A549 (cell line): ENCODE results near the gene EPPIN. TPM values are rescaled to one million over a fixed set of nuclear protein-coding genes. Genes with fewer than 3 reads are reported as not detected.
"Not testable (repeated sequence)": the region's sequence is repeated elsewhere in the genome, so short reads cannot be mapped to it uniquely, and the experiment has no call there.

Experiments used
- ATAC-seq, 2 experiments: fragments of 200-7000 bp in 1 of 2; fragments of >200 bp in 1 of 2; cut with Nextera tagmentation in 1 of 2; cut with Tn5 transposase in 1 of 2; 3 replicates each; pipeline versions ENCODE4 v1.8.0 to v1.9.1; 2018 to 2020; ENCODE audit warnings: mild to moderate bottlenecking in 1 of 2, moderate library complexity in 1 of 2
- CTCF ChIA-PET: fragments of 300-600 bp; sonication (Branson Sonifier 250); formaldehyde crosslinking; extraction: SDS; loops from one replicate; lab custom pipeline; 2021; ENCODE audit warnings: antibody characterized with exemption, inconsistent platforms; lab: Yijun Ruan, JAX
- POLR2A ChIA-PET: fragments of 350-600 bp; formaldehyde crosslinking; extraction: SDS; loops from one replicate; lab custom pipeline; 2021; ENCODE audit warnings: antibody characterized with exemption, inconsistent platforms; lab: Yijun Ruan, JAX
- DNase-seq, 2 experiments: peaks; one replicate each; pipeline versions ENCODE4 v3.0.0 to v3.0.0-alpha.2; 2011 to 2016; ENCODE audit warnings: low read depth in 1 of 2, low spot score in 1 of 2
- FAIRE-seq: peaks from 2 replicates; lab custom pipeline; 2011; peaks lifted over from hg19 to GRCh38; lab: Jason Lieb, UNC
- H3K27ac ChIP-seq, 2 experiments: fragments of >200 bp; sonication (Bioruptor Twin); formaldehyde crosslinking; 3 replicates each; pipeline ENCODE4 v1.5.1; 2016 to 2017
- H3K4me1 ChIP-seq: fragments of >200 bp; sonication (Bioruptor Twin); formaldehyde crosslinking; 3 replicates; pipeline ENCODE4 v1.6.1; 2016
- H3K4me2 ChIP-seq: fragments of >200 bp; sonication (Bioruptor Twin); formaldehyde crosslinking; 3 replicates; pipeline ENCODE4 v1.6.1; 2016
- H3K4me3 ChIP-seq: fragments of >200 bp; sonication (Bioruptor Twin); formaldehyde crosslinking; 3 replicates; pipeline ENCODE4 v1.5.1; 2016
- H3K9me3 ChIP-seq: fragments of >200 bp; sonication (Bioruptor Twin); formaldehyde crosslinking; 3 replicates; pipeline ENCODE4 v1.6.1; 2016
- CBX2 ChIP-seq: fragments of 200-600 bp; sonication (generic); IDR thresholded peaks from 2 replicates; pipeline ENCODE4 v1.6.1; 2016; ENCODE audit warnings: low read depth, mild to moderate bottlenecking, borderline replicate concordance
- CBX8 ChIP-seq: fragments of 200-600 bp; sonication (generic); IDR thresholded peaks from 2 replicates; pipeline ENCODE4 v1.6.1; 2016
- CHD2 ChIP-seq: fragments of 150-350 bp; IDR thresholded peaks from 2 replicates; pipeline ENCODE4 v1.6.1; 2014; ENCODE audit warnings: low read length; ENCODE audit not compliant: partially characterized antibody
- EP300 ChIP-seq, 2 experiments: fragments of >200 bp; sonication (Bioruptor Twin); formaldehyde crosslinking; IDR thresholded peaks; 2 replicates in 1 of 2; 3 replicates in 1 of 2; pipeline ENCODE4 v1.6.1; 2016 to 2017
- HEYL ChIP-seq: fragments of 250-450 bp; sonication (Bioruptor Pico); IDR thresholded peaks from 2 replicates; pipeline ENCODE4 v1.8.0; 2021; ENCODE audit warnings: mild to moderate bottlenecking, moderate library complexity
- HOXB13 ChIP-seq: fragments of 250-450 bp; sonication (Bioruptor Pico); IDR thresholded peaks from 2 replicates; pipeline ENCODE4 v1.5.0; 2020; ENCODE audit warnings: low read depth, mild to moderate bottlenecking, moderate library complexity
- HOXB5 ChIP-seq: fragments of 250-450 bp; sonication (Bioruptor Pico); IDR thresholded peaks from 2 replicates; pipeline ENCODE4 v1.5.0; 2020; ENCODE audit warnings: mild to moderate bottlenecking, moderate library complexity
- JUN ChIP-seq, 2 experiments: fragments of >200 bp; sonication (Bioruptor Twin); formaldehyde crosslinking; IDR thresholded peaks; 2 replicates in 1 of 2; 3 replicates in 1 of 2; pipeline ENCODE4 v1.6.1; 2016 to 2017
- JUNB ChIP-seq: fragments of >200 bp; sonication (Bioruptor Twin); formaldehyde crosslinking; IDR thresholded peaks from 2 replicates; pipeline ENCODE4 v1.6.1; 2016
- KDM1A ChIP-seq: fragments of 200-600 bp; sonication (generic); IDR thresholded peaks from 2 replicates; pipeline ENCODE4 v1.6.1; 2016; ENCODE audit warnings: low read depth, mild to moderate bottlenecking
- MAFK ChIP-seq: fragments of 450-650 bp; IDR thresholded peaks from 2 replicates; pipeline ENCODE4 v1.6.1; 2014; ENCODE audit not compliant: partially characterized antibody
- PHF8 ChIP-seq: fragments of 200-600 bp; sonication (generic); IDR thresholded peaks from 2 replicates; pipeline ENCODE4 v1.6.1; 2016; ENCODE audit warnings: low read depth, mild to moderate bottlenecking, antibody characterized with exemption, moderate library complexity, borderline replicate concordance
- POLR2AphosphoS2 ChIP-seq: conservative IDR thresholded peaks from 2 replicates; pipeline ENCODE4 v1.6.1; 2012; ENCODE audit warnings: low read length, improper control_type of control experiment, inconsistent platforms
- RFX5 ChIP-seq: fragments of 450-650 bp; IDR thresholded peaks from 2 replicates; pipeline ENCODE4 v1.7.1; 2014; ENCODE audit warnings: antibody characterized with exemption, mild to moderate bottlenecking, moderate library complexity
- SREBF2 ChIP-seq: fragments of 450-650 bp; IDR thresholded peaks from 2 replicates; pipeline ENCODE4 v1.6.1; 2014; ENCODE audit warnings: mild to moderate bottlenecking, moderate library complexity
- TP53 ChIP-seq: fragments of 250-450 bp; sonication (Bioruptor Pico); IDR thresholded peaks from 2 replicates; pipeline ENCODE4 v1.5.0; 2021; ENCODE audit warnings: mild to moderate bottlenecking, moderate library complexity
- ZC3H11A ChIP-seq: fragments of 450-650 bp; IDR thresholded peaks from 2 replicates; pipeline ENCODE4 v1.6.1; 2014; ENCODE audit warnings: antibody characterized with exemption, mild to moderate bottlenecking
- ZFP36 ChIP-seq: fragments of 450-650 bp; IDR thresholded peaks from 2 replicates; pipeline ENCODE4 v1.6.1; 2014; ENCODE audit warnings: borderline replicate concordance; ENCODE audit not compliant: partially characterized antibody
- ZSCAN20 ChIP-seq: fragments of 250-450 bp; sonication (Bioruptor Pico); IDR thresholded peaks from 2 replicates; pipeline ENCODE4 v1.8.0; 2022; ENCODE audit warnings: mild to moderate bottlenecking, moderate library complexity
- WGBS: methylation state at CpG from one replicate; pipeline ENCODE4 v1.1.6; 2017; ENCODE audit errors: missing lambda C conversion rate; 5-methylcytosine and 5-hydroxymethylcytosine counted together
- polyA plus RNA-seq, 4 experiments: library from polyadenylated mRNA; depleted of rRNA in 3 of 4; stranded (reverse); fragments of >200 nt; fragmentation: RNase III in 1 of 4; extraction: RNeasy Plus Mini Kit Qiagen cat#74134 plus additional on column Dnase treatment in 1 of 4; gene quantifications; 2 replicates in 3 of 4; 3 replicates in 1 of 4; pipeline ENCODE4 v1.2.3, GENCODE V29; 2011 to 2017
- TF ChIP-seq, protein P1 (sequence below): IDR thresholded peaks from 2 replicates; pipeline ENCODE4 v1.6.1; 2012; ENCODE audit warnings: low read depth, borderline replicate concordance
- TF ChIP-seq, protein P2 (sequence below): fragments of 150-350 bp; IDR thresholded peaks from 2 replicates; pipeline ENCODE4 v1.6.1; 2014; ENCODE audit warnings: low read depth, mild to moderate bottlenecking, low read length
- TF ChIP-seq, protein P3 (sequence below): fragments of 200-600 bp; sonication (generic); IDR thresholded peaks from 2 replicates; pipeline ENCODE4 v1.6.1; 2016; ENCODE audit warnings: antibody characterized with exemption, mild to moderate bottlenecking, moderate library complexity
- TF ChIP-seq, protein P4 (sequence below): fragments of 250-450 bp; sonication (Bioruptor Pico); IDR thresholded peaks from 2 replicates; pipeline ENCODE4 v1.5.0; 2020; ENCODE audit warnings: low read depth, mild to moderate bottlenecking, moderate library complexity
- TF ChIP-seq, protein P5 (sequence below): IDR thresholded peaks from 2 replicates; pipeline ENCODE4 v1.6.1; 2012

Gene EPPIN
- polyA plus RNA-seq, 2 of the 4 experiments (the other 2 are of a cell fraction): not detected

DNA sequence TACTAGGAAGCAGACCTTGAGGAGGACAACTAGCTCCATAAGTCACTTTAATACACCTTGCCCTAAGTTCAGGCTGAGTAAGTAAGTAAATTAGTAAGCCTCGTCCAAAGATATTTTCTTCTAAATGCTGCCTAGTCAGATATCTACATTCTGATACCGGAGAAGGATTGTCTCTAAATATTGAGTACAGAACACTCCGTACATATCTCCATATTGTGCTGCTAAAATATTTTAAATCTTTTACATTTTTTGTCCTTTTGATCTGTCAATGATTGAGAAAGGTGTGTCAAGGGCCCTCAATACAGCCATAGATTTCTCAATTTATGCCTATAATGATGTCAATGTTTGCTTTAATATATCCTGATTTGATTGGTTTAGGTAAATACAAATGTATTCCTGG is 28.7 kb upstream of the EPPIN start:
- no peaks in the 10 kb centered on the region for H3K4me1 ChIP-seq
- no peak for DNase-seq
- no peak overlapping the region for H3K27ac ChIP-seq
- CTCF ChIA-PET: no interaction called here
- no peaks in the 10 kb centered on the region for H3K9me3 ChIP-seq
- 28% methylated on average over 3 of the region's 3 CpGs for WGBS
- TF ChIP-seq CBX2: no peak
- no peak for TF ChIP-seq CHD2
- no peak for TF ChIP-seq JUN (IDR thresholded peaks at IDR 0.05)
- no peak for TF ChIP-seq ZC3H11A
- TF ChIP-seq, protein P1, sequence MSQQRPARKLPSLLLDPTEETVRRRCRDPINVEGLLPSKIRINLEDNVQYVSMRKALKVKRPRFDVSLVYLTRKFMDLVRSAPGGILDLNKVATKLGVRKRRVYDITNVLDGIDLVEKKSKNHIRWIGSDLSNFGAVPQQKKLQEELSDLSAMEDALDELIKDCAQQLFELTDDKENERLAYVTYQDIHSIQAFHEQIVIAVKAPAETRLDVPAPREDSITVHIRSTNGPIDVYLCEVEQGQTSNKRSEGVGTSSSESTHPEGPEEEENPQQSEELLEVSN: no peak
- TF ChIP-seq HOXB13: no peak
- TF ChIP-seq, protein P2, sequence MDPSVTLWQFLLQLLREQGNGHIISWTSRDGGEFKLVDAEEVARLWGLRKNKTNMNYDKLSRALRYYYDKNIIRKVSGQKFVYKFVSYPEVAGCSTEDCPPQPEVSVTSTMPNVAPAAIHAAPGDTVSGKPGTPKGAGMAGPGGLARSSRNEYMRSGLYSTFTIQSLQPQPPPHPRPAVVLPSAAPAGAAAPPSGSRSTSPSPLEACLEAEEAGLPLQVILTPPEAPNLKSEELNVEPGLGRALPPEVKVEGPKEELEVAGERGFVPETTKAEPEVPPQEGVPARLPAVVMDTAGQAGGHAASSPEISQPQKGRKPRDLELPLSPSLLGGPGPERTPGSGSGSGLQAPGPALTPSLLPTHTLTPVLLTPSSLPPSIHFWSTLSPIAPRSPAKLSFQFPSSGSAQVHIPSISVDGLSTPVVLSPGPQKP: no peak
- TF ChIP-seq ZSCAN20 (CRISPR knock-in tag): no peak
- no peak for TF ChIP-seq PHF8
- TF ChIP-seq ZFP36: no peak
- TF ChIP-seq HOXB5 (CRISPR knock-in tag): no peak
- TF ChIP-seq CBX8: no peak
- TF ChIP-seq MAFK: no peak
- TF ChIP-seq, all 56 proteins: peak for 0
- no peak overlapping the region for H3K4me3 ChIP-seq
- POLR2A ChIA-PET: no interaction called here
- ATAC-seq (no peak), FAIRE-seq (no peak)
- no peak overlapping the region for H3K4me2 ChIP-seq

DNA sequence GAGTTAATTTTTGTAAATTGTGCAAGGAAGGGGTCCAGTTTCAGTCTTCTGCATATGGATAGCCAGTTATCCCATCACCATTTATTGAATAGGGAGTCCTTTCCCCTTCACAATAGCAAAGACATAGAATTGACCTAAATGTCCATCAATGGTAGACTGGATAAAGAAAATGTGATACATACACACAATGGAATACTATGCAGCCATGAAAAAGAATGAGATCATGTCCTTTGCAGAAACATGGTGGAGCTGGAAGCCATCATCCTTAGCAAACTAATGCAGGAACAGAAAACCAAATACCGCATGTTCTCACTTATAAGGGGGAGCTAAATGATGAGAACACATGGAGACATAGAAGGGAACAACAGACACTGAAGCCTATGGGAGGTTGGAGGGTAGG is 22.4 kb upstream of the EPPIN start:
- FAIRE-seq, H3K4me3 ChIP-seq, POLR2A ChIA-PET, H3K4me2 ChIP-seq, DNase-seq, H3K27ac ChIP-seq, H3K4me1 ChIP-seq, H3K9me3 ChIP-seq, ATAC-seq: not testable (repeated sequence)
- WGBS: 3% methylated on average over 1 of the region's 1 CpG
- CTCF ChIA-PET: interaction anchor here (2.6 kb wide), 1 partner anchor 201 kb away, joined by 11 read pairs; no protein-coding TSS in a partner anchor

DNA sequence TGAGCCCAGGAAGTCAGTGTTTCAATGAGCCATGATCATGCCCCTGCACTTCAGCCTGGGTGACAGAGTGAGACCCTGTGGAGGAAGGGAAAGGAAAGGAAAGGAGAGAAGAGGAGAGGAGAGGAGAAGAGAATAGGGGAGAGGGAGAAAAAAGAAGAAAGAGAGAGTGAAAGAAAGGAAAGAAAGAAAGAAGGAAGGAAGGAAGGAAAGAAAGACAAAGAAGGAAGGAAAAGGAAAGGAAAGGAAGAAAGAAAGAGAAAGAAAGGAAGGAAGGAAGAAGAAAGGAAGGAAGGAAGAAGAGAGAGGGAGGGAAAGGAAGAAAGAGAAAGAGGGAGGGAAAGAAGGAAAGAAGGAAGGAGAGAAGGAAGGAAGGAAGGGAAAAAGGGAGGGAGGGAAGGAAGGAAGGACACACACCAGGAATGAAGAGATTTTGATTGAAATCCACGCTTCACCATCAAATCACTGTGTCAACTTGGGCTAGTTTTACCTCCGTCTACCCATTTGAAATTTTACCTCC is 17.6 kb upstream of the EPPIN start:
- Histone ChIP-seq H3K4me2 (no peak overlapping the region), H3K4me3 (no peak overlapping the region), H3K27ac (no peak overlapping the region), H3K9me3 (no peaks in the 10 kb centered on the region), H3K4me1 (no peaks in the 10 kb centered on the region)
- ChIA-PET CTCF (no interaction called here), POLR2A (no interaction called here)
- FAIRE-seq (no peak), DNase-seq (no peak), ATAC-seq (no peak)
- WGBS: 8% methylated on average over 2 of the region's 2 CpGs
- no peak for TF ChIP-seq HOXB13
- TF ChIP-seq TP53 (CRISPR knock-in tag): no peak
- no peak for TF ChIP-seq POLR2AphosphoS2
- no peak for TF ChIP-seq SREBF2
- TF ChIP-seq HOXB5 (CRISPR knock-in tag): no peak
- no peak for TF ChIP-seq RFX5
- TF ChIP-seq, protein P3, sequence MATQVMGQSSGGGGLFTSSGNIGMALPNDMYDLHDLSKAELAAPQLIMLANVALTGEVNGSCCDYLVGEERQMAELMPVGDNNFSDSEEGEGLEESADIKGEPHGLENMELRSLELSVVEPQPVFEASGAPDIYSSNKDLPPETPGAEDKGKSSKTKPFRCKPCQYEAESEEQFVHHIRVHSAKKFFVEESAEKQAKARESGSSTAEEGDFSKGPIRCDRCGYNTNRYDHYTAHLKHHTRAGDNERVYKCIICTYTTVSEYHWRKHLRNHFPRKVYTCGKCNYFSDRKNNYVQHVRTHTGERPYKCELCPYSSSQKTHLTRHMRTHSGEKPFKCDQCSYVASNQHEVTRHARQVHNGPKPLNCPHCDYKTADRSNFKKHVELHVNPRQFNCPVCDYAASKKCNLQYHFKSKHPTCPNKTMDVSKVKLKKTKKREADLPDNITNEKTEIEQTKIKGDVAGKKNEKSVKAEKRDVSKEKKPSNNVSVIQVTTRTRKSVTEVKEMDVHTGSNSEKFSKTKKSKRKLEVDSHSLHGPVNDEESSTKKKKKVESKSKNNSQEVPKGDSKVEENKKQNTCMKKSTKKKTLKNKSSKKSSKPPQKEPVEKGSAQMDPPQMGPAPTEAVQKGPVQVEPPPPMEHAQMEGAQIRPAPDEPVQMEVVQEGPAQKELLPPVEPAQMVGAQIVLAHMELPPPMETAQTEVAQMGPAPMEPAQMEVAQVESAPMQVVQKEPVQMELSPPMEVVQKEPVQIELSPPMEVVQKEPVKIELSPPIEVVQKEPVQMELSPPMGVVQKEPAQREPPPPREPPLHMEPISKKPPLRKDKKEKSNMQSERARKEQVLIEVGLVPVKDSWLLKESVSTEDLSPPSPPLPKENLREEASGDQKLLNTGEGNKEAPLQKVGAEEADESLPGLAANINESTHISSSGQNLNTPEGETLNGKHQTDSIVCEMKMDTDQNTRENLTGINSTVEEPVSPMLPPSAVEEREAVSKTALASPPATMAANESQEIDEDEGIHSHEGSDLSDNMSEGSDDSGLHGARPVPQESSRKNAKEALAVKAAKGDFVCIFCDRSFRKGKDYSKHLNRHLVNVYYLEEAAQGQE: no peak
- TF ChIP-seq, protein P1: no peak
- no peak for TF ChIP-seq HEYL (CRISPR knock-in tag)
- no peak for TF ChIP-seq JUNB
- TF ChIP-seq, protein P4, sequence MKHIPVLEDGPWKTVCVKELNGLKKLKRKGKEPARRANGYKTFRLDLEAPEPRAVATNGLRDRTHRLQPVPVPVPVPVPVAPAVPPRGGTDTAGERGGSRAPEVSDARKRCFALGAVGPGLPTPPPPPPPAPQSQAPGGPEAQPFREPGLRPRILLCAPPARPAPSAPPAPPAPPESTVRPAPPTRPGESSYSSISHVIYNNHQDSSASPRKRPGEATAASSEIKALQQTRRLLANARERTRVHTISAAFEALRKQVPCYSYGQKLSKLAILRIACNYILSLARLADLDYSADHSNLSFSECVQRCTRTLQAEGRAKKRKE (CRISPR knock-in tag): no peak
- no peak for TF ChIP-seq KDM1A
- TF ChIP-seq, protein P2: no peak
- TF ChIP-seq, protein P5, sequence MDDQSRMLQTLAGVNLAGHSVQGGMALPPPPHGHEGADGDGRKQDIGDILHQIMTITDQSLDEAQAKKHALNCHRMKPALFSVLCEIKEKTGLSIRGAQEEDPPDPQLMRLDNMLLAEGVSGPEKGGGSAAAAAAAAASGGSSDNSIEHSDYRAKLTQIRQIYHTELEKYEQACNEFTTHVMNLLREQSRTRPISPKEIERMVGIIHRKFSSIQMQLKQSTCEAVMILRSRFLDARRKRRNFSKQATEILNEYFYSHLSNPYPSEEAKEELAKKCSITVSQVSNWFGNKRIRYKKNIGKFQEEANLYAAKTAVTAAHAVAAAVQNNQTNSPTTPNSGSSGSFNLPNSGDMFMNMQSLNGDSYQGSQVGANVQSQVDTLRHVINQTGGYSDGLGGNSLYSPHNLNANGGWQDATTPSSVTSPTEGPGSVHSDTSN: no peak
- no peak for TF ChIP-seq EP300 (IDR thresholded peaks at IDR 0.05)
